CMK (cell line): ENCODE data around the gene IL1RAPL2.
A peak's percentile ranks its signal among the peaks of the same experiment; 100 is the strongest.
"Not testable (repeated sequence)": the region's sequence is repeated elsewhere in the genome, so short reads cannot be mapped to it uniquely, and the experiment has no call there.

ENCODE experiments used
- DNase-seq: peaks from one replicate; pipeline ENCODE4 v3.0.0-alpha.2; 2010; ENCODE audit warnings: low read depth

Gene IL1RAPL2

DNA sequence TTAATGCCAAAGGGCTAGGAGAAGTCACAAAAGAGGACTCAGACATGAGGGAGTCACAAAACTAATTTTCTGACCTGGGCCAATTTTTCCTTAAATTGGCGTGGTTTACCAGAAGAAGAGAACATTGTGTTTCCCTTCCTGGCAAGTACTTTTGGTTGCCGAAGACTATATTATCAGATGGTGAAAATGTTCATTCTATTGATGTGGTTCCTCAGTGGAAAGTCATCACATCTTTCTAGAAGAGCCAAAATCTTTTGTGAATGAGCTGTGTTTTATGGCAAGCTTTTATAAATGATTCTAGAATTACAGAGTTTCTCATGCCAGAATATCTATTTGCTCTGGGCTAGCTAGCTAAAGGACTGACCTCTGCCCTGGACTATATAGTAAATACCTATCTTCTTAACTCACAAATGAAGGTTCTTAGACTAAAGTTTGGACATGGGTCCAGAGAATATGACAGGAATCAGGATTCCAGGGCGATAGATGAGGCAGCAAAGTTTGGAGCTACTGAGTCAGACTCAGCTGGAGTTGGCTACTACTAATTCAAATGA, 288.9 kb downstream of the IL1RAPL2 start:
- DNase-seq = no peak

DNA sequence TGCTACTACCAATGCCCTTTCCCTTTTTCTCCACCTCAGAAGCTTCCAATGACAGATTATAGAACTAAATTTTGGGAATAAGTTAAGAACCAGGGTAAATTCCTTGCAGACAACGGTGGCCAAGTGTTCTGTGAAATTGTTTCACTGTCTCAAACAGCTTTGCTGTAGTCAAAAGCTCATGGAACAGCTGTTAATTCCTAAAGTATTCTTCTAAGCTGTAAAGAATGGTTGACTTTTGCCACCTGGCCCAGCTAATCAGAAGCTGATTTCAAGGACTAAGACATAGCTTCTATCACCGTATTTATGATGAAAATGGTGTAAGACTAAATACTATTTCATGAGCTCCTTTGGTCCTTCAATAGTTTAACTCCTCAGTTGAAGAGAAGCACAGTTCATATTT, 297.5 kb downstream of the IL1RAPL2 start:
- DNase-seq = no peak

DNA sequence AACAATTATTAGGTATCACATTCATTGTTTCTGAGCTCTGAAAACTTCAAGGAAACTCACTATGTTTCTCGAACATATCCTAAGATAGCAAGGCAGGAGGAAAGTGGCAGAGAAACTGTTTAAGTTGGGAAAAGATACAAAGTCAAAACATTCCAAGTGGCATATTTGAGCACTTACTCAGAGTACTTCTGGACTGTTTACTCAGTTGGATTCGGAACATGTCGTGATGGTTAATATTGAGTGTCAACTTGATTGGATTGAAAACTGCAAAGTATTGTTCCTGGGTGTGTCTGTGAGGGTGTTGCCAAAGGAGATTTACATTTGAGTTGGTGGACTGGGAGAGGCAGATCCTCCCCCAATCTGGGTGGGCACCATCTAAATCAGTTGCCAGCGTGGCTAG, 298.3 kb downstream of the IL1RAPL2 start:
- no peak for DNase-seq

DNA sequence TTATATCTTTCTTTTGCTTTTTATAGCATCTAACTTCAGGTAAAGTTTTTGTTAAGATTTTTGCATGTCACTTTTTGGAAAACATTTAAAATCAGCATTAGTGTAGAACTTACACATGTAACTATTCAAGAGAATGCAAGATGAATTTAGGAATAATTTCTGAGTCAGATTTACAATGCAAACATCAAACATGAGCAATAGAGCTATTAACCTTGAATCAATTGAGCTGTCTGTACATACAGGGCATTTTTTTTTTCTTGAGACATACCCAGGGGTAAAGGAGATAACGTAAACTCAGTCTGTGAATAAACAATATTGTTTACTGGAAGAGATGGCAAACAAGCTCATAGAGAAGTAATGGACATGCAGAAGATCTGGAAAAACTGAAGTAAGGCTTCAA, 311.5 kb downstream of the IL1RAPL2 start:
- no peak for DNase-seq

DNA sequence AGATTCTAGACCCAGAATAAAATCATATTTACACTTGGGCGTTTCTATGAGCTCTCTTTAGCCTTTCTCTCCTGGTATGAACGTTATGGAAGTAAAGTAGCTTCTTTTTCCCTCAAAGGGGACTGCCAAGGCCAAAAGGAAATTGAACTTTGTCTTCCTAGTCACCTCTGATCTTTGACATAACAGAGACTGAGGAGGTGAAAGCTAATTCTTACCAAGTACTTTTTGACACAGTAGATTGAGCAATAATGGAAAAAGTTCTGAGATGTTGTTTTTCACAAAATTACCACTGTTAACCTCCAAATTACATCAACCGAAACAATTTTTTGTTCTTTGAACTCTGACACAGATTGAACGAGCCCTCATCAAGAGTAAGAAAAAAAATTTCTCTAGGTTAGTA, 336.1 kb downstream of the IL1RAPL2 start:
- DNase-seq = no peak

DNA sequence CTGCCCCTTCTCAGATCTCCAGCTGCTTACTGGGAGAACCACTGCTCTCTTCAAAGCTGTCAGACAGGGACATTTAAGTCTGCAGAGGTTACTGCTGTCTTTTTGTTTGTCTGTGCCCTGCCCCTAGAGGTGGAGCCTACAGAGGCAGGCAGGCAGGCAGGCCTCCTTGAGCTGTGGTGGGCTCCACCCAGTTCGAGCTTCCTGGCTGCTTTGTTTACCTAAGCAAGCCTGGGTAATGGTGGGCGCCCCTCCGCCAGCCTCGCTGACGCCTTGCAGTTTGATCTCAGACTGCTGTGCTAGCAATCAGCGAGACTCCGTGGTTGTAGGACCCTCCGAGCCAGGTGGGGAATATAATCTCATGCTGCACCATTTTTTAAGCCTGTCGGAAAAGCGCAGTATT, 343.7 kb downstream of the IL1RAPL2 start:
- DNase-seq = not testable (repeated sequence)

DNA sequence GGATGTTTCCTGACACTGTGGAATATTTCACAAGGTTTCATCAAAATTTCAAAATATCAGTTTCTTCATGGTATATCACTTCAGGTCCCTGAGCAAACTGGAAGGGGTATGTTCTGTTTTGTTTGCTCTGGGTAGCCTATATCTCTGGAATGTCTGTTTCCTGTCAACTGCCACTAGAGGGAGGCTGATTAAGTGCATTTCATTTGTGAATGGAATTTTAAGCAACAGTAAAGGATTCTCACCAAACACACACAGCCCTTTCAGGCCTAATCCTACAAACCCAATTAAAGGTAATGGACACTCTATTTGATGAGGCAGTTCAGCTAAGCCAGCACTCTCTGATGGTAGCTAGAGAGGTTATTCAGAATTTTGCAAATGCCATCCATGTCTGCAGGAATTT, 347.3 kb downstream of the IL1RAPL2 start:
- DNase-seq = no peak

DNA sequence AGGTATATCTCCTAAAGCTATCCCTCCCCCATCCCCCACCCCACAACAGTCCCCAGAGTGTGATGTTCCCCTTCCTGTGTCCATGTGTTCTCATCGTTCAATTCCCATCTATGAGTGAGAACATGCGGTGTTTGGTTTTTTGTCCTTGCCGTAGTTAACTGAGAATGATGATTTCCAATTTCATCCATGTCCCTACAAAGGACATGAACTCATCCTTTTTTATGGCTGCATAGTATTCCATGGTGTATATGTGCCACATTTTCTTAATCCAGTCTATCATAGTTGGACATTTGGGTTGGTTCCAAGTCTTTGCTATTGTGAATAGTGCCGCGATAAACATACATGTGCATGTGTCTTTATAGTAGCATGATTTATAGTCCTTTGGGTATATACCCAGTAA, 348.7 kb downstream of the IL1RAPL2 start:
- DNase-seq = not testable (repeated sequence)

DNA sequence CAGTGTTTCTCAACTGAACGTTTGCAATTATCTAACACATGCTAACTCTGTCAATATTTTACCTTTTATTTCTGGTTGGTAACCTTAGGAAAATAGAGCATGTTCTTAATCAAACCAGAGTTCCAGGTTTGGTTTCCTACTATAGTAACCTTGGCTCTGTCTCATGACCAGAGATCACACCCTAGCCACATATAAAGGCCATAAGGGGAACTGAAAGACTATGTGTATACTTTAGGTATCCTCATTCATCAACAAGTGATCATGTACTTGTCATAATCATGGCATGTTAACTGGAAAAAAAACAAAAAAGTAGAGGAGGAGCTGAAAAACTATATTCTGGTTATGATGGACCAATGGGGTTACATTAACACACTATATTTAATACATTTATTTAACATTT, 352.1 kb downstream of the IL1RAPL2 start:
- no peak for DNase-seq

DNA sequence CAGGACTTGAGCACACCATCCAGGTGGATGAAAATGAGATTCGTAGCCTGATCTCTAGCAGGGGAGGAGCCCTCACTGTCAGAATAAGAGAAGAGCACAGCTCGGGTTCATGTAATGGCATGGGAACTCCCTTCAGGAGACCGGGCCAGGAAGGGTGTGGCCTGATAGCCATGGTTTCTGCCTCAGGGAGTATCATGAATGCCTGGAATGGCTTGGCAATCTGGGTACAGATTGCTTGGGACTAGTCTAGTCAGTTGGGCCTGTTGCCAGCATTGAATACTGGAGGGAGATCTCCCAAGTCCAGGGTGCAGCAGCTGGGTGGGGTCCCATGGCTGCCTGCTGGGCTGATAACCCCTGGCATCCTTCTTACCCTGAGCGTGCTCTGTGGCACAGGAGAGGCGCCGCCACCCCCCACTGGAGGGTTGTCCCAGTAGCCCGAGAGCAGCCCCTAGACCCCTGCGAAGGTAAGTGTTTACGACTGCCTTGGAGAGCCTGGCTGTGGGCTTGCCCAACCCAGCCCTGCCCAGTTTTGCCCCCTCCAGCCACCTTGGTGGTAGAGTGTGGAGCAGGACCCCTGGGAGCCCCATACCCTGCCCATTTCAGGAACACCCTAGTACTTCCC, 355.7 kb downstream of the IL1RAPL2 start:
- no peak for DNase-seq

DNA sequence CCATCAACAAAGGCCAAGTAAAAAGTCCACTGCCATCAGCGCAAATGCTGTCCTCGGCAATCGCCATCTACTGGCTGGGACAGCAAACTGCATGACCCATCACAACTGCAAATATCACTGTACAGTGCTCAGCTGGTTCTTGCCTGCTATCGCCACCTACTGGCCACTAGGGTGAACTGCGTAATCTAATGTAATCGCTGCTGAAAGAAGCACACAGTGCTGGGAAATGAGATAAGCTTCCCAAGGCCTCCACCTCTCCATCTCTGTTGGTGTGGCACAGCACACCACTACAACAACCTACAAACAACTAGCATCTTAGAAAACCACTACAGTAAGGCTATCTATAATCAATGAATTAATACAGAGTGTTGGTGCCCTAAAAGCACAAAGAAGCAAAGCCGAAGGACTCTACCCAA, 356.2 kb downstream of the IL1RAPL2 start:
- peak; percentile 54 for DNase-seq

DNA sequence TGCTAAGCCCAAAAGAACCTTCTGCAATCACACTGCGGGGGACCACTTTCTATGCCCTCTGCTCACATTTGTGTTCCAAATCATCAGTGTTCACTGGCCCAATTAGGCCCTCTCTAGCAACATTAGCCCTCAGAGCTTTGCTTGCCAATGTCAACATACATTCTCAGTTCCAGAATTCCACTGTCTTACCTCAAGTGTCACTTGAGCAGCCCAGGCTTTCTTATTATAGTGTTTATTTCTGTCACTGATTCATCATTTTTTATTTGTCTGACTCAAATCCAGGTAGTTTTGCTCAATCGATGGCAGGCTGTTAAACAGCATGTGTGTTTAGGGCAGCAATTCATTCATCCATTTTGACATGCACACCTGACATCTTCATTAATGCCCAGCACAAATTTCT, 363.3 kb downstream of the IL1RAPL2 start:
- DNase-seq = no peak

DNA sequence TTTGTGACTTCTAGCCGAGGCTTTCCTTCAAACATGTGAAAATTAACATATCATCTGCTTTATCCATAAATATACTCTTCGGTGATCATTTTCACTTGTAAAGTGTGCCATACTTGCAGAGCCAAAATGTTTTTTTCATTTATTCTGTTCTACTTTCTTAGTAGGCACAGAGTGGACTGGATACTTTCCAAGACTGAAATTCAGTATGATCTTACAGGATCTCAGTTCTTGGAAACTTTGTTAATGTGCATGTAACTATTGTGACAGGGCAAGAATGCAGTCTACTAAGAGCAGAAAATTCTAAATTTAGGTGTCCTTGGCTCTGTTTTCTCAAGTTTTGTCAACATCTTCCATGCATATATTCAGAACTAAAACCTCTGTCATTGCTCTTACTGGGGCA, 369.6 kb downstream of the IL1RAPL2 start:
- no peak for DNase-seq

DNA sequence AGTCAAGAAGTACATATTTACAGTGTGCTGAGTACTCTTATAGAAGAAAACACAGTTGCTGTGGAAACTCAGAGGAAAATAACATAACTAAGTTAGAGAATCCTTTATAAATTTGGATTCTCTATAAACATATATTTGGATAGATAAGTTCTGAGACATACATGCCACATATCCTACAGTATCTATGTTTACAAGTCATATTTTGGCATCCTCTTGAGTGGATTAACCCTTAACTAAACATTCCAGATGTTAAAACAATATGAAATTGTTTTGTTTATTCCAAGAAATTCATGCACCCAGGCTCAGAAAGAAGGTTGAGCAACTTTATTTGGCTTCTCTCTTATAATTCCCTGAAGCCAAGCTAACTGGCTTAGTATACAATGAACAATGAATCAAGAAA, 387.3 kb downstream of the IL1RAPL2 start:
- DNase-seq = no peak

DNA sequence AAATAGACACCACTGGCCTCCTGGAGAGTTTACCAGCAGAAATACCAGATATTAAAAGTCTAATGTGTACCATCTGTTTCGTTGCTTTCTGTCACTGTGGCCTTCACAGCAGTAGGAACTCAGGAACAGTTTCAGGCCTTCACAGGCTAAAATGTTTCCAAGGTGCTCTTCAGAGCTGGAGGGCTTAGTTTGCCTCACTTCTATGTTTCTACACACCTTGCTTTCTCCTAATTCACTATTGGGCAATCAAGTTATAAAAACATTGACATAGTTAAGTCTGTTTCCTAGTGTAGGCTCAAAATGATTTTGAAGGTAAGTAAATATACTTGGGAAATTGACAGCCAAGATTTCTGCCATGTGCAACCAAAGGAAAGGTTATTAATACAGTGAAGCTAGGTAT, 395.9 kb downstream of the IL1RAPL2 start:
- no peak for DNase-seq

DNA sequence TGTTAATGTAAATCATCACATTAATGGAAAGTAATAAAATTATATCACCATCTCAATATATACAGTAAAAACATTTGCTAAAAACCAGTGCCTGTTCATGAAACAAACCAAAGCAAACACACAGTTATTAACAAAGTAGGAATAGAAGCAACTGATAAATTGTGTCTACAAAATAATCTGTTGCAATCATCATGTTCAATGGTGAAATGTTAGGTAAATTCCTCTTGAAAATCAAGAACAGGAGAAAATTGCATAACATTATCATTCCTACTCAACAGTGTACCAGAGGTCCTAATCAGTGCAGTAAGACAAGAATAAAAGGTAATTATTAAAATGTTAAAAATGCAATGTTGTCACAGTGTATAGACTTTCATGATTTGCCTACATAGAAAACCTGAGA, 402.2 kb downstream of the IL1RAPL2 start:
- DNase-seq = no peak

DNA sequence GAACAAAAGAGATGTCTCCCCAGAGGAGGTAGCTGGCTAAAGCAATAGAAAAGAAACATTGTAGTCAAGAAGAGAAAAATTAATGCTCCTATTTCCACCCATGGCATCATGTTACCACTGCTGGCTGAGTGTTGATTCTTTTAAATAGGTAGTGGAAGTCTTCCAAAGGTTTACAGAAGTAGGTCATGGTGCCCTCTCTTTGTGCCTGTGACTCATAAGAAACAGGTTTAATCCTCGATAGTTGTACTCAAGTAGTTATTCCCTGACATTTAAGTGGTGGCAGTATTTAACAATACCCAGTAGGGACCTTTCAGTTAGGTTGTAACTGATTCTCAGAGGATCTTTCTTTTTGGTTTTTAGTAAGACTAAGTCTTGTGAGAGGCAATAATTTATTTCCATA, 406.7 kb downstream of the IL1RAPL2 start:
- no peak for DNase-seq

DNA sequence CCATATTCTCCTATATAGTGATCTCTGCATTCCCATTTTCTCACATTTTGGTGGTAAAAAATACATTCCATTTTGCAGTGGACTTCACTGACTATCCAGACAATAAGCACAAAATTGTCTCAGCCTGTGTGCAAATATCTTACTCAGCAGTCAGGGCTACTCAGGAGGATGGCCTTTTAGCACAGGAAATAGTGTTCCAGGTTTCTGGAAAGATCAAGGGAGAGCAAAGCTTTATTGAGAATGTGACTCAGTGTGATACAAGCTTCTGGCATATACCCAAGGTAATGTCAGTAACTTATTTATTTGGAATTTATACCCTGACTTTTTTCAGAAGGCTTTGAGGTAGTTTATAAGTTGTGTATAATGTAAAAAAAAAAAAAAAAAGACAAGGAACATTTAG, 421.1 kb downstream of the IL1RAPL2 start:
- no peak for DNase-seq

DNA sequence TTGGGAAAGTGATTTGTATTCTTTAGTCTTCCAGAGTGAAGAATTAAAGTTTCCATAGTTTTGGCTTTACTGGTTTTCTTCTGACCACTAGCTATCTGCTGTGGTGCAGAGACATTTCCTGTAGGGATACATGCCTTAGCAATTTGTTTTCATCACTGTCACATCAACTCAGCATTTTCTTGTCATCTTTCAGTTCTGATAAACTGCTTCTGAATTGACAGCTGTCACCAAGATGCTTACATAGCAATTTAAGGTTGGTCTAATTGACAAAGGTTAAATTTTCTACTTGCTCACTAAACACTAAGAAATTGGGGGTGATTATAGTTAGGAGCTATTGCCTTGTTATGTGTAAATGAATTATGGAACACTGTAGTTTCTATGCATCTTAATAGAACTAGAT, 422.0 kb downstream of the IL1RAPL2 start:
- no peak for DNase-seq

DNA sequence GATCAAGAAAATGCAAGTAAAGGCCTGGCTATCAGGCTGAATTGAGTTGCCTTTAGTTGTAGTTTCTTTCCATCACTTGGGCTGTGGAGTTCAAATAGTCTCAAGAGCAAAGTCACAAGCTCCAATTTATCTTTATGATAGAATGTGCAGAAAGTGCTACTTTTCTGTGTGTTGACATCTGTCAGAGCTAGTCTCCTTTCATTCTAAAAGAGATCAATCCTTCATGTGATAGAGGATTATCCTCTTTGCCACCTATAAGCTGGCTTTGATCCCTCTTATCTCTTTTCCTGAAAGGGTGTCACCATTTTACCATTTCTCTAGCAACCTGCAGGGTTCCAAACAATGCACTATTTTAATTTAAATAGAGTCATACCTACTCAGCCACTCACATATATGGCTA, 429.5 kb downstream of the IL1RAPL2 start:
- no peak for DNase-seq

DNA sequence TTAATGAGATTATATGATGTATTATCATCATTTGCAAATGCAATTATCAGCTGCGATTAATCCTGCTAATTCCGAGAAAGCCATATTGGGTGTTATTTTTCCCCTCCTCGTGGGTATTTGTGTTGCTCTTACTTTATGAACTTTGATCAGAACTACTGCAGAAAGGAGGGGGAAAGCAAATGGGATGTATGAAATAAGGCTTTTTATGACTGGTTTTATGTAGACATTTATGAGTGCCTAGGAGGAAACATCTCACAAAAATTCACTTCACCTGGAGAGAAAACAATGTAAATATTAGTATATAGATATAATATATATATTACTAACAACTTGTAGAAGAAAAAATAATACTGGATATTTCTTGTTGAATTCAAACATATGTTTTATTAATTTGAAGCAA, 440.1 kb downstream of the IL1RAPL2 start:
- DNase-seq = no peak

DNA sequence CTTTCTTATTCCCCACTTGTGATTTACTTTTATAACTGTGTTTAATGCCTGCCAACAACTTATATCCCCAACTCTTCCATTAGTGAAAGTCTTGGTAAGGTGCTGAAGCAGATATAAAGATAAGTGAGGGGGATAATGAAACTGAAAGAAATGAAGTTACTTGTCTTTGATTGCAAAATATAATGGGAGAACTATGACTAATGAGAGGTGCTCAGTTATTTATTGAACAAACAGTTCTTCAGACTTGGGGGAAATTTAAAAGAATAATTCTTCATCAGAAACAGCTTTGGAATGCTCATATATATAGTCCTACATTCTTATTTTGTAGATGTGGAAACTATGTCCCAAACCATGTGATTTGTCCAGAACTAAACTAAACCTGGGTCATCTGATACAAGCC, 441.0 kb downstream of the IL1RAPL2 start:
- DNase-seq = no peak

DNA sequence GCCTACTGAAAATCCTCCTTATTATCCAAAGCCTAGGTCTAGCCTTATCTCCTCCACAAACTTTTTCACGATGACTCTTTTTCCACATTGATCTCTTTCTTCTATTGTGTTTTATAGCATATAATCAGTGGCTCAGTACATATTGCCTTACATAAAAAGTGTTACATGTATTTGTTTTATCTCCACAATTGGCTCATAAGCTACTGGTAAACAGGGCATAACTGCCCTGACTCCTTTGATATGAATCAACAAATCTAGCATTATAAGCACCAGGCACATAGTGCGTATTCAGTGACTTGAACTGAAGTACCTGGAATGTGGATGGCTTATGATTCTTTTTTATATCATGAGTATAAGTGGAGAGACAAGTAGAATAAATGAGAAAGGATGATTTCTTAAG, 447.7 kb downstream of the IL1RAPL2 start:
- no peak for DNase-seq

DNA sequence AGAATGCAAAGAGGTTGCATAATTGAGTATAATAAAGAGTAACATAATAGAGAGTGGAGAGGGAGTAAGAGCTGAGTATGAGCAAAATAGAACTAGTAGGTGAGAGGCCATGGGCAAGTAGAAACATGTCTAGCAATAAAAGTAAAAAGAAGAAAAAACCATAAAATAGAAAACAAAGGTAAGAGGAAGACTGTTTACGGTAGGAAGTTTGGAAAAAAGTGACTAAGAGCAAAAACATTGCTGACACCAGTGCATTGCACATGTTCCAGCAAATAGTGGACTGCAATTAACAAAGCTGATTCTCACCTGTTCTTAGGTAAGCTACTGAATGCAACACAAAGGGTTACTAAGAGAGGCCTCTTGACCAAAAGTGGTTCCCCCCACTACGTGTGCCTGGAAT, 451.6 kb downstream of the IL1RAPL2 start:
- no peak for DNase-seq

DNA sequence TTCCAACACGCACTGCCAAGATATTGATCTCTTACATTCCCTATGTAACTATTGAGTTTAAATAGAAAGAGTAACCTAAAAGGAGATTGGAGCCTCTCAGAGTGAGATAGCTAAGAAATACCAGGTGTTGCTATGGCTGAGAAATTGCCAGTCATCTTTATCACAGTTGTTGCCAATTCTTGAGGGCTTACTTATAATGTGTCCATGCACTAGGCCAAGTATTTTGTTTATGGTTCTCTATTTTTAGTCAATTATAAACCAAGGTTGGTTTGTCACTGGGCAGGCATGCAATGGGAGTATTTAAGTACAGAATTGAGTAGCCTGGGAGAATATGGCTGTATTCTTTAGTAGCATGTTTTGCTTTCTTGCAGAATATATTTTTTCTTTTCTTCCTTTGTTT, 452.9 kb downstream of the IL1RAPL2 start:
- no peak for DNase-seq
